ENCODE results near the gene UQCRC1.

UQCRC1 gene

DNA sequence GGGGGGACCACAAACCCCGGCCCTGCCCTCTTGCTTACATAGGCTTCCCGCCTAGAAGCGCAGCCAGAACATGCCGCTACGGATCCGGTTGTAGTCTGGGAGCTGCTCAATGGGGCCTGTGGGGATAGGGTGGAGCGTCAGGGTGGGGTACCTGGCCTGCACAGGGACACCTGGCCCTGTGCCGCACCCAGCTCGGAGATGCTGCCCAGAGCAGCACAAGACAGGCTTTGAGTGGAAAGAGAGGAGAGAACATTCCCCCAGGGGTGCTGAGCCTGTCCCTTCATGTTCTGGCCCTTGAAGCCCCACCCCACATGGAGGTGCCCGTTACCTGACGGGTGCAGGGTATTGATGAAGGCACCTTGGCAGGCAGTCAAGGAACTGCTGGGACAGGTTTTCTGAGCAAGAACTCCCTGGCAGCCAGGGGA is 10.4 kb downstream of the UQCRC1 start:
- H3K79me2 ChIP-seq (ENCODE audit: insufficient read depth, low read length) = no peaks in the 10 kb centered on the region
- H3K36me3 ChIP-seq (ENCODE audit: insufficient read depth, low read length) = peaks cover 63% of the 10 kb centered on the region
- H4K20me1 ChIP-seq (ENCODE audit: insufficient read depth, low read length) = peaks cover 22% of the 10 kb centered on the region
- H3K9me3 ChIP-seq (ENCODE audit: insufficient read depth, low read length, severe bottlenecking) = no peaks in the 10 kb centered on the region
- H3K9ac ChIP-seq (ENCODE audit: low read depth, low read length) = no peak overlapping the region
- H3K27ac ChIP-seq (ENCODE audit: low read length) = no peak overlapping the region
- no peak overlapping the region for H3K4me2 ChIP-seq (ENCODE audit: insufficient read depth, low read length)
- H2AFZ ChIP-seq (ENCODE audit: low read depth, low read length) = no peak overlapping the region
- DNase-seq = no peak
- ATAC-seq (ENCODE audit: insufficient read depth, low read depth) = no peak
- H3K27me3 ChIP-seq (ENCODE audit: insufficient read depth, low read length, poor library complexity) = no peaks in the 10 kb centered on the region
- no peak for TF ChIP-seq EZH2 (IDR thresholded peaks at IDR 0.05; ENCODE audit: borderline replicate concordance, low read depth, low read length, severe bottlenecking)
- TF ChIP-seq, protein P1, sequence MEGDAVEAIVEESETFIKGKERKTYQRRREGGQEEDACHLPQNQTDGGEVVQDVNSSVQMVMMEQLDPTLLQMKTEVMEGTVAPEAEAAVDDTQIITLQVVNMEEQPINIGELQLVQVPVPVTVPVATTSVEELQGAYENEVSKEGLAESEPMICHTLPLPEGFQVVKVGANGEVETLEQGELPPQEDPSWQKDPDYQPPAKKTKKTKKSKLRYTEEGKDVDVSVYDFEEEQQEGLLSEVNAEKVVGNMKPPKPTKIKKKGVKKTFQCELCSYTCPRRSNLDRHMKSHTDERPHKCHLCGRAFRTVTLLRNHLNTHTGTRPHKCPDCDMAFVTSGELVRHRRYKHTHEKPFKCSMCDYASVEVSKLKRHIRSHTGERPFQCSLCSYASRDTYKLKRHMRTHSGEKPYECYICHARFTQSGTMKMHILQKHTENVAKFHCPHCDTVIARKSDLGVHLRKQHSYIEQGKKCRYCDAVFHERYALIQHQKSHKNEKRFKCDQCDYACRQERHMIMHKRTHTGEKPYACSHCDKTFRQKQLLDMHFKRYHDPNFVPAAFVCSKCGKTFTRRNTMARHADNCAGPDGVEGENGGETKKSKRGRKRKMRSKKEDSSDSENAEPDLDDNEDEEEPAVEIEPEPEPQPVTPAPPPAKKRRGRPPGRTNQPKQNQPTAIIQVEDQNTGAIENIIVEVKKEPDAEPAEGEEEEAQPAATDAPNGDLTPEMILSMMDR (IDR thresholded peaks at IDR 0.05; ENCODE audit: borderline replicate concordance, extremely low read depth, low read length, poor library complexity, severe bottlenecking) = no peak
- H3K4me1 ChIP-seq (ENCODE audit: insufficient read depth, low read length) = no peaks in the 10 kb centered on the region
- H3K4me3 ChIP-seq (ENCODE audit: low read depth in 1 of 2, low read length in 2 of 2) = no peak overlapping the region

DNA sequence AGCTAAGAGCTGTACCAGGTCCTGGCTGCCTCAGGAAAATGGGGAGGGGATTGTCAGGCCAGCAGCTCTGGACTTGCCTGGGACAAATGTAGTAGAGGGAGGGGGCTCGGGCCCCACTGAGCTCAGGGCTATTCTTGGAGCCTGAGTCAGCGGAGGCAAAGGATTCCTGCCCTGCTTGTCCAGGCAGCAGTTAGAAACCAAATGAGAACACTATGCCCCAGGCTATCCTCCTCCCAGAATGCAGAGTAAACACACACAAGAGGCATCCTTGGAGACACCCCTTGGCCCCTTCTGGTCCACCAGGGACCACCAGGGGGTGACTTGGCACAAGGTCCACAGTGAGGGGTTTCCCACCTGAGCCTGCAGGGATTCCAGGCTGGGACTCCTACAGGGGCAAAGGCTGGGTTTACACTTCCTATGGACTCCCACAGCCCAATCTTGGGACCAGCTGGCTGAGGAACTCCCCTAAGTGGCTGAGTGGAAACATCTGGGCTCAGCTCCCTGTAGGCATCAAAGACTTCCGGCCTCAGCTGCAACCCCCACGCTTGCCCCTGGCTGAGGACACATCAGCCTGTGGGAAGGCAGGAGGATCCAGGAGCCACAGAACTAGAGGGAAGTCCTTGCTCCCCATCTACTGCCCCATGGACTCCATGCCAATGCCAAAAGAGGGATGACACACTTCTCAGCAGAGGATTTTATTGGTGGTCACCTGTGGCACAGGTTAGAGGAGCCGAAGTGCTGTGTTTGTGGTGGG is 10.9 kb downstream of the UQCRC1 start:
- H3K9me3 ChIP-seq (ENCODE audit: insufficient read depth, low read length, severe bottlenecking) = no peaks in the 10 kb centered on the region
- H3K27me3 ChIP-seq (ENCODE audit: insufficient read depth, low read length, poor library complexity) = no peaks in the 10 kb centered on the region
- no peaks in the 10 kb centered on the region for H3K79me2 ChIP-seq (ENCODE audit: insufficient read depth, low read length)
- DNase-seq (no peak), ATAC-seq (ENCODE audit: insufficient read depth, low read depth) (no peak)
- H3K4me1 ChIP-seq (ENCODE audit: insufficient read depth, low read length) = no peaks in the 10 kb centered on the region
- no peak overlapping the region for H3K9ac ChIP-seq (ENCODE audit: low read depth, low read length)
- H3K27ac ChIP-seq (ENCODE audit: low read length) = no peak overlapping the region
- H4K20me1 ChIP-seq (ENCODE audit: insufficient read depth, low read length) = peaks cover 20% of the 10 kb centered on the region
- no peak overlapping the region for H3K4me2 ChIP-seq (ENCODE audit: insufficient read depth, low read length)
- TF ChIP-seq, protein P1 (IDR thresholded peaks at IDR 0.05; ENCODE audit: borderline replicate concordance, extremely low read depth, low read length, poor library complexity, severe bottlenecking) = no peak
- no peak for TF ChIP-seq EZH2 (IDR thresholded peaks at IDR 0.05; ENCODE audit: borderline replicate concordance, low read depth, low read length, severe bottlenecking)
- no peak overlapping the region for H3K4me3 ChIP-seq (ENCODE audit: low read depth in 1 of 2, low read length in 2 of 2)
- H3K36me3 ChIP-seq (ENCODE audit: insufficient read depth, low read length) = peaks cover 57% of the 10 kb centered on the region
- H2AFZ ChIP-seq (ENCODE audit: low read depth, low read length) = no peak overlapping the region

DNA sequence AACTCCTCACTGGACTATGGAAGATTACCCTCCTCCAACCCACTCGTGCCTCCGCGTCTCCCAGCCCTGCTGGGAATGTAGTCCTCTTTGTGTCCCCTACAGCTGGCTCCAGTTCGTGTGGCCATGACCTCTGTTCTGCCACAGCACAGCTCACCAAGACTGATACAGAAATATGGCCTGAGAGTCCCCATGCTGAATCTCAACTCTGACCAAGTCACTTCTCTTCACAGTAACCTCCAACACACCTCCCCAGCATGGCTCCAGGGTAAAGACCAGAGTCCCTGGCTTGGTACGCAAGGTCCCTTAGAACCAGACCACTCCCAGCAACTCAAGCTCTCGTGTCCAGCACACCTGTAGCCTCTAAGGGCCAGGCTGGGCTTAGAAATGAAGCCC is 12.0 kb downstream of the UQCRC1 start:
- no peak for DNase-seq
- no peak overlapping the region for H3K9ac ChIP-seq (ENCODE audit: low read depth, low read length)
- no peak overlapping the region for H3K4me3 ChIP-seq (ENCODE audit: low read depth in 1 of 2, low read length in 2 of 2)
- 0 out of 3 replicates have a peak, but pooled peaks have one; percentile 10 for ATAC-seq (ENCODE audit: insufficient read depth, low read depth)
- no peak overlapping the region for H3K27ac ChIP-seq (ENCODE audit: low read length)
- no peaks in the 10 kb centered on the region for H3K79me2 ChIP-seq (ENCODE audit: insufficient read depth, low read length)
- H3K4me2 ChIP-seq (ENCODE audit: insufficient read depth, low read length) = no peak overlapping the region
- TF ChIP-seq EZH2 (IDR thresholded peaks at IDR 0.05; ENCODE audit: borderline replicate concordance, low read depth, low read length, severe bottlenecking) = no peak
- TF ChIP-seq, protein P1 (IDR thresholded peaks at IDR 0.05; ENCODE audit: borderline replicate concordance, extremely low read depth, low read length, poor library complexity, severe bottlenecking) = no peak
- no peaks in the 10 kb centered on the region for H3K4me1 ChIP-seq (ENCODE audit: insufficient read depth, low read length)
- no peaks in the 10 kb centered on the region for H3K9me3 ChIP-seq (ENCODE audit: insufficient read depth, low read length, severe bottlenecking)
- no peaks in the 10 kb centered on the region for H3K27me3 ChIP-seq (ENCODE audit: insufficient read depth, low read length, poor library complexity)
- peaks cover 46% of the 10 kb centered on the region for H3K36me3 ChIP-seq (ENCODE audit: insufficient read depth, low read length)
- H2AFZ ChIP-seq (ENCODE audit: low read depth, low read length) = no peak overlapping the region
- H4K20me1 ChIP-seq (ENCODE audit: insufficient read depth, low read length) = peaks cover 20% of the 10 kb centered on the region
